Measurements from ENCODE around the gene SH2D7.

- TF ChIP-seq POLR2AphosphoS5 (IDR thresholded peaks at IDR 0.05; ENCODE audit: borderline replicate concordance, low read depth, low read length) (no peak), EZH2 (IDR thresholded peaks at IDR 0.05) (no peak), FOXP2 (optimal IDR thresholded peaks at IDR 0.05; ENCODE audit: control extremely low read depth, extremely low read length, insufficient read depth) (no peak)
Observed at GRCh38 chr15:78125267-78125666, 32.9 kb downstream of the SH2D7 start.

All from SK-N-MC (cell line).